HG03103 (cell line): ENCODE measurements around the gene ARID3A.
"Not testable (repeated sequence)": the region's sequence is repeated elsewhere in the genome, so short reads cannot be mapped to it uniquely, and the experiment has no call there.

ENCODE experiments used
- ATAC-seq: cut with Tn5 transposase; IDR thresholded peaks from one replicate; pipeline ENCODE4 v1.9.1; 2021; ENCODE audit warnings: low read depth; ENCODE audit not compliant: unreplicated experiment

Gene ARID3A

GRCh38 chr19:957578-957977 is 31.7 kb downstream of the ARID3A start:
- not testable (repeated sequence) for ATAC-seq

GRCh38 chr19:958967-959855 is 33.4 kb downstream of the ARID3A start:
- no peak for ATAC-seq

- ATAC-seq: no peak
Observed at GRCh38 chr19:960020-960419, 34.2 kb downstream of the ARID3A start.

GRCh38 chr19:960601-960938 is 34.7 kb downstream of the ARID3A start:
- ATAC-seq: no peak

DNA sequence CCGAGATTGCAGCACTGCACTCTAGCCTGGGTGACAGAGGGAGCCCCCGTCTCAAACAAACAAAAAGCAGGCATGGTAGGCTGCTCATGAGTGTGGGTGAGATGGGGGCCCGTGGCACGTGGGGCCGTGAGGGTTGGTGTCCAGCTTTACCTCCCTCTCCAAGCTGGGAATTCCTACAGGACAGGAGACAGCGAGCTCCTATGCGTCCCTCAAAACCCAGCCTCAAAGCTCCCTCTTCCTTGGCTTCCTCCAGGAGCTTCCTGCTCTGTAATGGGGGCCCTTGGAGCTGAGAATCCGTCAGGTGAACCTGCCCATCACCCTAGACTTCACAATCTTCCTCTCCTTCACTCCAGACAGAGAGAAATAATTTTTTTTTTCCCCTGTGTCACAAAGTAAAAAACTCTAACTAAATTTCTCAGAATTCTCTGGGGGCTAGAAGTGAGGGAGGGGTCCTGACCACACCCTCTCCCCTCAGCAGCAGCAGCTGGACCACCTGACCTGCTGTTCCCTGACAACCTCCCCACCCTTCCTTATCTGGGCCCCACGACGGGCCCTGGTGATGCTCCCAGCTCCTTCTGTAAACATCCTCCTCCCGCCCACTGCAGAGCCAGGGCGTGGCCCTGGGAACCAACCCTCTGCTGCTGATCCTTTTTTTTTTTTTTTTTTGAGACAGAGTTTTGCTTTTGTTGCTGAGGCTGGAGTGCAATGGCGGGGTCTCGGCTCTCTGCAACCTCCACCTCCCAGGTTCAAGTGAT is 36.2 kb downstream of the ARID3A start:
- no peak for ATAC-seq

GRCh38 chr19:962683-963400 is 37.0 kb downstream of the ARID3A start:
- ATAC-seq: no peak

DNA sequence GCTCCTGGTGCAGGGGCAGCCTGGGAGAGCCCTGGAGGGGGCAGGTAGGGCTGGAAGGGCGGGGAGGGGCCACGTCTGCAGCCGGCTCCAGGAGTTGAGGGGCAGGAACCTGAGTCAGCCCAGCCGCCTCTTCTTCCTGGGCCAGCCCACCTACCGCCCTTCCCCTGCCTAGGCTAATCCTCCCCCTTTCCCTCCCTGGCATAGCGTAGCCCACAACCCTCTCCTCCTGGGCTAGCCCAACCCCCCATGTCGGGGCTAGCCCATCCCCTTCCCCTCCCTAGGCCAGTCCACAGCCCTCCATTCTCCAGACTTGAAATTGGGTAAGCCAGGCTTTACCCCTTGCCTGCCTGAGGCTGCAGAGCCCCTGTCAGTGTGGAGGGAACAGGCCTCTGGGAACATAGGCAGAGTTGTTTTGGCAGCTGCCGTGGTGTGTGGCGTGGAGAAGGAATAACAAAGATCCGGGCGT is 37.7 kb downstream of the ARID3A start:
- ATAC-seq: no peak

DNA sequence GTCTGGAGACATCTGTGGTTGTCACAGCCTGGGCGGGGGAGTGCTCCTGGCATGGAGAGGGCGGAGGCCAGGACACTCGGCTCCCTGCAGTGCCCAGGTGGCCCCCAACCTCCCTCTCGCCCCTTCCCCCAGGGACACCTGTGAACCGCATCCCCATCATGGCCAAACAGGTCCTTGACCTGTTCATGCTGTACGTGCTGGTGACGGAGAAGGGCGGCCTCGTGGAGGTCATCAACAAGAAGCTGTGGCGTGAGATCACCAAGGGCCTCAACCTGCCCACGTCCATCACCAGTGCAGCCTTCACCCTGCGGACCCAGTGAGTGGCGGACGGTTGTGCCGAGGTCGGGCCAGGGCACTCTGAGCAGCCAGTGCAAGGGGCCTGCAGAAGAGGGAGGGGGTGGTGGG is 38.3 kb downstream of the ARID3A start:
- no peak for ATAC-seq

GRCh38 chr19:964761-965694 is 39.2 kb downstream of the ARID3A start:
- ATAC-seq: no peak

DNA sequence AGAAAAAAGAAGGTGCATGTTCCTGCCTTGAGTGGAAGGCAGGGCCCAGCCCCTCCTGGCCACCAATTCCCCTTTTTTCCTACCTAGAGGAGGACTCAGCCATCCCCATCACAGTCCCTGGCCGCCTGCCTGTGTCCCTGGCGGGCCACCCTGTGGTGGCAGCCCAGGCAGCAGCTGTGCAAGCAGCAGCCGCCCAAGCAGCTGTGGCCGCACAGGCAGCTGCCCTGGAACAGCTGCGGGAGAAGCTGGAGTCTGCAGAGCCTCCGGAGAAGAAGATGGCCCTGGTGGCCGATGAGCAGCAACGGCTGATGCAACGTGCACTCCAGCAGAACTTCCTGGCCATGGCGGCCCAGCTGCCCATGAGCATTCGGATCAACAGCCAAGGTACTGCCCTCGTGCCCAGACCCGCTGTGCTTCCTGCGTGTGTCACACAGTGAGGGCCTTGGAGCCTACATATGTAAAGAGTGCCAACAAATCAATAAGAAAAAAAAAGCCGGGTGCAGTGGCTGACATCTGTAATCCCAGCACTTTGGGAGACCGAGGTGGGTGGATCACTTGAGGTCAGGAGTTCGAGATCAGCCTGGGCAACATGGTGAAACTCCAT is 40.8 kb downstream of the ARID3A start:
- ATAC-seq: no peak

GRCh38 chr19:970695-971094 is 44.9 kb downstream of the ARID3A start:
- no peak for ATAC-seq

GRCh38 chr19:971795-972194 is 46.0 kb downstream of the ARID3A start:
- no peak for ATAC-seq

DNA sequence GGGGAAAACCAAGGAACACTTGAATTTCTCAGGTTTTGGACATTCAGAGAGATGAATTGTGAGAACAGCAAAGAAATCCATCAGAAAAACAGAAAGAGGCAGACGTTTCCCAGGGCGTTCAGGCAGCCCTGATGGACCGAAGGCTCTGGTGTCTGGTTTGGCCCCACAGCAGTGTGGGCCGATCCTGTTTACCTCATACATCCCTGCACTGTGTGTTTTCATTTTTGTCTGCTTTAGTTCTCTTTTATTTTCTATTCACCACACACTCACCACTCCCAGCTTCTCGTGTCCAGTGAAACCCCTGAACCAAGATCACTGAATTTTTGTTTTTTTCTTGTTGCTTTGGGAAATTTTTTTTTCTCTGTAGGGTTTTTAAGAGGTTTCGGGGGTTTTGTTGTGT is 46.4 kb downstream of the ARID3A start:
- no peak for ATAC-seq

DNA sequence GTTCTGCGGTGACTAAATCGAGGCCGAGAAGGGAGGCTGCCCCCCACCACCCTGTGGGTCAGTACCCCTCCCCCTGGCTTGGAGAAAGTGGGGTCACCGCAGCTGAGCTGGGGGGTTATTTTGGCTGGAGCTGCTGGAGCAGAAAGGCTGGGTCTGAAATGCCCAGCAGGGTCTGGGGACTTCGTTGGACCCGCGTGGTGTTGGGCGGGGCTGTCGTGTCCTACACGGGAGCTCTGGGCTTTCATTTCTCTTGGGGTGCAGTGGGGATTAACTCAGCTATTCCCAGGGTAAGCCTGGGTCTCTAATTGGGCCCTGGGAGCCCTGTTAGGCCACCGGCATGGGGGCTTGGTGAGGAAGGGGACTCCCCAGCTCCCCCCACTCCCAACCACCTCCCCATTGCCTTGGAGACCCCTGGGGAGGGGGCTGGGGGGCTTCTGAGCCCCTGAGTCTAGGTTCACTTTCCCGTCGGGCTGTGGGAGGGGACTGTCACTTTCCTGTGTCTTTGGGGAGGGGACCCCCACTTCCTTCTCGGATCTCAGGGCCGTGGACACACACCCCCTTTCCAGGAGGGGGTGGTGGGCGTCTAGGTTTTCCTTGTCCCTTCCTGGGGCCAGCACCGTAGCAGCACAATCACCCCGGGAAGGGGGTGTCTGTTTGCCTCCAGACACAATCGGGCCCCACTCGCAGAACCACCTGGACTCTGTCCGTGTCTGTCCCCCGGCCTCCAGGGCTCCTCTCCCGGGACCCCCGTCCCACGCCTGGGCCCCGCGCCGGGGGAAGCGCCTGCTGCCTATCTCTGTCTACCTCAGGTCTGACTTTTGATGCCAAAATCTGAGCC is 48.1 kb downstream of the ARID3A start:
- ATAC-seq: no peak

- no peak for ATAC-seq
Observed at GRCh38 chr19:974564-975257, 48.9 kb downstream of the ARID3A start.

DNA sequence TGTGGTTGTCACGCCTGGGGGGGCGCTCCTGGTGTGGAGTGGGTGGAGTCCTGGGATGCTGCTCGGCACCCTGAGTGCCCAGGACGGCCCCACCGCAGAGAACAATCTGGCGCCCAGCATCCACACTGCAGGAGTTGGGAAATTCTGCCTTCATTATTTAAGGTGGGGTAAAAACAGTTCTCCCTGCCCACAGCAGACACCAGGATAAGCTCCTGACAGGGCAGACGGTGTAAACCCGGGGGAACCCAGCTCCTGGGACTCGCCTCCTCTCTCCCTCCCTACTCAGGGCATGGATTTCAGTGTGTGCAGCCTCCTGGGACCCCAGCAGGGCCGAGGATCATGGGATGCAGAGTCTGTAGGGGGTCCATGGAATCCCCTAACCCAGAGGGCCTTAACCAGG is 50.6 kb downstream of the ARID3A start:
- ATAC-seq: no peak

DNA sequence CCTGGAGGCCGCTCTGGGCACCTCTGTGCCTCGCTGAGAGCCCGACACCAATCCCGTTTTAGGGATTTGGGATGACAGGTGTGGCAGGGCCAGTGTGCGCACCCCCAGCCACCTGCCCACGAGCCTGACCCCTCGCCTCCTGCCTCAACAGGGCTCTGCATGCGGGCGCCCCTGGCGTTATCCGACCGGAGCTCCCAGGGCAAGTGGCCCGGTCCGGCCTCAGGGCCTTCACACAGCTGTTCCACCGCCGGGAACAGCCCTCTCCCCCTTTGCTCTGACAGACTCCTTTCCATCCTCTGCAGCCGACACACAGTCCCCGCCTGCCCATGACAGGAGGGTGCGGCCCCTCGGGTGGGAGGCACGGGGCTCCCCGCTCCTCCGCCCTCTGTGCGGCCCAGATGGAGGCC is 51.2 kb downstream of the ARID3A start:
- ATAC-seq: no peak

DNA sequence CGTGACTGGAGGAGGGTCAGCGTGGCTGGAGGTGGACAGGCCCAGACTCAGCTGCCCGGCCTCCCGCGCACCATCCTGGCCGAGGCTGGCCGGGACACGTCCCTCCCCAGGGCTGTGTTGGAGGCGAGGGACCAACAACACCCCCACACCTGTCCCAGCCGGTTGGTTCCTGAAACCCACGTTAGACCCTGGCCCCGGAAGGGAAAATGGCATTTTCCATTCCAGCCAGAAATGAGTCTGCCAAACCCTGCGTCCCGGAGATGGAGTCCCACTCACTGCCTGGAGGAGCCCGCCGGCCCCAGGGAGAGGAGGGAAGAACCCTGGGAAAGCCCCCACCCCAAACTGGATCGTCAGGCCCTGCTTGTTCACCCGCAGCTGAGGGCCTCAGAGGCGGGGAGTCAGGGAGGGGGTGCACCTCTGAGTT is 53.5 kb downstream of the ARID3A start:
- no peak for ATAC-seq
